Activated CD4-positive, alpha-beta T cell treated with anti-CD3 and anti-CD28 coated beads, Interleukin-2, amount 50 U/mL, for 4 hours (primary cell): ENCODE results near the gene C2orf66.

Experiments used
- DNase-seq, 2 experiments: peaks; one replicate each; pipeline ENCODE4 v3.0.0-alpha.2; 2020

The C2orf66 gene

DNA sequence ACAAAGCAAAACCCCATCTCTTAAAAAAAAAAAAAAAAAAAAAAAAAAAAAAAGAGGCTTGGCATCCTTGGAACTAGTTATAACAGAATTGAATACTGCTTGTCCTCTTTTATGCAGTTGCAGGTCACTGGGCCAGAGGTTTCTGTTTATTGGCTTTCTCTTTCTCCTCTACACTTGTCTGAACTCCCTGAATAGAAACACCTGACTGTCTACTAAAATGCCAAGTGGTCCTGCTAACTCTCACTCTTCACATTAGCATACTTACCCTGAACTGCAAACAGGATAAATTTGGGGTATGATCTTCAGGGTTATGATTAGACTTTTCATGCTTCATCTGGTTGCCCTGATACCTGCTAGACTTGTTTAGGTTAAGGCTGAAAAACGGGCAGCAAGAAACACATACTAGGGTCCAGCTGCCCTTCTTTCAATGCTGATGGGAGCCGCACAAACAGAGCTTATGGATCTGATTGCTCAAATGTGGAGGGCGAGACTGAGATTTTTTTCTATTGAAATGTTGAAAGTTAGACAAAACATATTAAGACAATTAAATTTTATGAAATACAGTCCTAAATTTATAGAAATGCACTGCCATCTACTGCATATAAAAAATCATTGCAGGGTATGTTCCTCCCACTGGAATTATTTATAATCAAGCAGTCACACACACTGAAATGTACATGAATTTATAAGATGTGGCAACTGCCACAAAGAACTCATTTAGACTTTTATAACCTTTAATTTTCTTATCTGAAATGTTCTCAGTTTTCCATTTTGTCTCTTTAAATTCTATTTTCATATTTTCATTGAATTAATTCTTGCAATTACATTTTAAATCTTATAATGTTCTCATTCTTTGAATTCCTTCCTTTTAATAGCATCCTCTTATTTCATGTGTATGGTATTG, 50.4 kb downstream of the C2orf66 start:
- DNase-seq, result no peak
